ENCODE measurements around the gene TAMM41. TPM values are rescaled to one million over a fixed set of nuclear protein-coding genes. Genes with fewer than 3 reads are reported as not detected.
"Not testable (repeated sequence)": the region's sequence is repeated elsewhere in the genome, so short reads cannot be mapped to it uniquely, and the experiment has no call there.

TAMM41 gene
- total RNA-seq, 1 experiment from 2014 or later, result 25.3 TPM

DNA sequence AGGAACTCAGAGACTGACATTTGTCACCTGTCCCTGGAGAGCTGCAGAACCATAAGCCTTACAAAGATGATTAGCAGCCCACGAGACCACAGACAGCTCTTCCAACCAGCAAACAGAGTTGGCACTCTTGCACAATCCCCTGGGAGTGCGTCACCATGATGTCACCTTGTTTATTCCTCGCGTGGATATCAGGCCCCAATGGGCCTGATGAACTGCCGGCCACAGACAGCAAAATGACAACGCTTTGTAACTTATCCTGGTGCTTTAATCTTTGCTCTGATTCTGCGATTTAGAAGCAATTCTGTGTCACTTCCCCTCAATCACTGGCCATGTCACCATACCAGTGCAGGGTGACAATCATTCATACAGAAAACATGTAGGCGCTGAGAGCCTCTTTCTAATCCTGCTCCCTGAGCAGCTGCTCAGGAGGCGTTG lies 89.2 kb downstream of the TAMM41 start:
- DNase-seq (ENCODE audit: low spot score), result peak; percentile 46
- Histone ChIP-seq H3K36me3 (ENCODE audit: insufficient read depth, low read length, poor library complexity, severe bottlenecking) (no peaks in the 10 kb centered on the region), H3K27ac (ENCODE audit: low read depth, low read length, poor library complexity, severe bottlenecking) (no peak overlapping the region), H3K27me3 (replicated peaks; ENCODE audit: insufficient read depth, low read depth, low read length, poor library complexity) (no peaks in the 10 kb centered on the region), H3K4me1 (ENCODE audit: insufficient read depth, low read length, poor library complexity, severe bottlenecking) (no peaks in the 10 kb centered on the region), H3K9me3 (ENCODE audit: low read depth, low read length, poor library complexity, severe bottlenecking) (no peaks in the 10 kb centered on the region), H3K4me3 (ENCODE audit: low read depth, low read length, poor library complexity, severe bottlenecking) (no peak overlapping the region)
- intact Hi-C loops (cut with micrococcal nuclease; ENCODE audit: unreplicated experiment), result no loop called here
- no peak for TF ChIP-seq EZH2 (IDR thresholded peaks at IDR 0.05; ENCODE audit: borderline replicate concordance, low read depth, low read length, poor library complexity, severe bottlenecking)
- TF ChIP-seq, protein P1, sequence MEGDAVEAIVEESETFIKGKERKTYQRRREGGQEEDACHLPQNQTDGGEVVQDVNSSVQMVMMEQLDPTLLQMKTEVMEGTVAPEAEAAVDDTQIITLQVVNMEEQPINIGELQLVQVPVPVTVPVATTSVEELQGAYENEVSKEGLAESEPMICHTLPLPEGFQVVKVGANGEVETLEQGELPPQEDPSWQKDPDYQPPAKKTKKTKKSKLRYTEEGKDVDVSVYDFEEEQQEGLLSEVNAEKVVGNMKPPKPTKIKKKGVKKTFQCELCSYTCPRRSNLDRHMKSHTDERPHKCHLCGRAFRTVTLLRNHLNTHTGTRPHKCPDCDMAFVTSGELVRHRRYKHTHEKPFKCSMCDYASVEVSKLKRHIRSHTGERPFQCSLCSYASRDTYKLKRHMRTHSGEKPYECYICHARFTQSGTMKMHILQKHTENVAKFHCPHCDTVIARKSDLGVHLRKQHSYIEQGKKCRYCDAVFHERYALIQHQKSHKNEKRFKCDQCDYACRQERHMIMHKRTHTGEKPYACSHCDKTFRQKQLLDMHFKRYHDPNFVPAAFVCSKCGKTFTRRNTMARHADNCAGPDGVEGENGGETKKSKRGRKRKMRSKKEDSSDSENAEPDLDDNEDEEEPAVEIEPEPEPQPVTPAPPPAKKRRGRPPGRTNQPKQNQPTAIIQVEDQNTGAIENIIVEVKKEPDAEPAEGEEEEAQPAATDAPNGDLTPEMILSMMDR (conservative IDR thresholded peaks at IDR 0.05; ENCODE audit: low read depth, low read length), result no peak
- ChIA-PET POLR2A (ENCODE audit: low non-redundant PET) (no interaction called here), CTCF (no interaction called here)
- BruUV-seq (replicated peaks), result no TSS peak

DNA sequence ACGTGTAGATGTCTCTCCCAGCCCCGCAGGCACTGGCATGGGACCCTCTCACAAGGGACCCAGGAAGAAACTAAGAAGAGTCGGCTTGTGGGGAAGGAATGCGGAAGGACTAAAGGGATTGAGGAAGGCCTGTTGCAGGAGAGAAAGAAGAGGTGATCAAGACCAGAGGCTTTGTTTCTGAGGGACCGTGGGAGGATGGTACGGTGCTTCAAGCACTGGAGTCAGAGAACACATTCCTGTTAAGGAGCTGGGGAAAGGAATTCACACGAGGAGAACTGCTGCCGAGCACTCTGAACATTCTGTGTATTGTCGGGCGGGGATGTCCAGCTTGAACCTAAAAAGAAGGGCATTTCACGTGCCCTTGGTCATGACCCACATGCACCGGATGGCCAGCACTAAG lies 91.4 kb downstream of the TAMM41 start:
- H3K9me3 ChIP-seq (ENCODE audit: low read depth, low read length, poor library complexity, severe bottlenecking), result no peaks in the 10 kb centered on the region
- intact Hi-C loops (cut with micrococcal nuclease; ENCODE audit: unreplicated experiment), result no loop called here
- no peaks in the 10 kb centered on the region for H3K36me3 ChIP-seq (ENCODE audit: insufficient read depth, low read length, poor library complexity, severe bottlenecking)
- BruUV-seq (replicated peaks), result no TSS peak
- H3K27me3 ChIP-seq (replicated peaks; ENCODE audit: insufficient read depth, low read depth, low read length, poor library complexity), result no peaks in the 10 kb centered on the region
- no peak overlapping the region for H3K27ac ChIP-seq (ENCODE audit: low read depth, low read length, poor library complexity, severe bottlenecking)
- TF ChIP-seq, protein P1 (conservative IDR thresholded peaks at IDR 0.05; ENCODE audit: low read depth, low read length), result no peak
- TF ChIP-seq EZH2 (IDR thresholded peaks at IDR 0.05; ENCODE audit: borderline replicate concordance, low read depth, low read length, poor library complexity, severe bottlenecking), result no peak
- no peak overlapping the region for H3K4me3 ChIP-seq (ENCODE audit: low read depth, low read length, poor library complexity, severe bottlenecking)
- POLR2A ChIA-PET (ENCODE audit: low non-redundant PET), result no interaction called here
- CTCF ChIA-PET, result no interaction called here
- DNase-seq (ENCODE audit: low spot score), result no peak
- no peaks in the 10 kb centered on the region for H3K4me1 ChIP-seq (ENCODE audit: insufficient read depth, low read length, poor library complexity, severe bottlenecking)

DNA sequence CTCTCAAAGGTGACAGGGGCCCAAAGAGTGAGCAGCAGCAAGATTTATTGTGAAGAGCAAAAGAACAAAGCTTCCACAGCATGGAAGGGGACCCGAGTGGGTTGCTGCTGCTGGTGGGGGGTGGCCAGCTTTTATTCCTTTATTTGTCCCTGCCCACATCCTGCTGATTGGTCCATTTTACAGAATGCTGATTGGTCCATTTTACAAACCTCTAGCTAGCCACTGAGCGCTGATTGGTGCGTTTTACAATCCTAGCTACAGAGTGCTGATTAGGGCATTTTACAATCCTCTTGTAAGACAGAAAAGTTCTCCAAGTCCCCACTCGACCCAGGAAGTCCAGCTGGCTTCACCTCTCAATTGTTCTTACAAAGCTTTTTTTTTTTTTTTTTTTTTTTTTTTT lies 94.4 kb downstream of the TAMM41 start:
- H3K27ac ChIP-seq (ENCODE audit: low read depth, low read length, poor library complexity, severe bottlenecking); H3K4me1 ChIP-seq (ENCODE audit: insufficient read depth, low read length, poor library complexity, severe bottlenecking); POLR2A ChIA-PET (ENCODE audit: low non-redundant PET); H3K27me3 ChIP-seq (replicated peaks; ENCODE audit: insufficient read depth, low read depth, low read length, poor library complexity); H3K36me3 ChIP-seq (ENCODE audit: insufficient read depth, low read length, poor library complexity, severe bottlenecking); DNase-seq (ENCODE audit: low spot score); BruUV-seq (replicated peaks); H3K9me3 ChIP-seq (ENCODE audit: low read depth, low read length, poor library complexity, severe bottlenecking); CTCF ChIA-PET; intact Hi-C loops (cut with micrococcal nuclease; ENCODE audit: unreplicated experiment); H3K4me3 ChIP-seq (ENCODE audit: low read depth, low read length, poor library complexity, severe bottlenecking): not testable (repeated sequence)

DNA sequence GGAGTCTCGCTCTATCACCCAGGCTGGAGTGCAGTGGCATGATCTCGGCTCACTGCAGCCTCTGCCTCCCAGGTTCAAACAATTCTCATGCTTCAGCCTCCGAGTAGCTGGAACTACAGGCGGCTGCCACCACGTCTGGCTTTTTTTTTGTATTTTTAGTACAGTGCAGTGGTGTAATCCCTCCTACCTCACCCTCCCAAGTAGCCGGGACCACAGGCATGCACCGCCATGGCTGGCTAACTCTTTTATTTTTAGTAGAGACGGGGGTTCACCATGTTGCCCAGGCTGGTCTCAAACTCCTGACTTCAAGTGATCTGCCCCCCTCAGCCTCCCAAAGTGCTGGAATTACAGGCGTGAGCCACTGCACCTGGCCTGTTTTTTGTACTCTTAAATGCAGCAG lies 98.4 kb downstream of the TAMM41 start:
- CTCF ChIA-PET; H3K27ac ChIP-seq (ENCODE audit: low read depth, low read length, poor library complexity, severe bottlenecking); H3K27me3 ChIP-seq (replicated peaks; ENCODE audit: insufficient read depth, low read depth, low read length, poor library complexity); DNase-seq (ENCODE audit: low spot score); H3K4me1 ChIP-seq (ENCODE audit: insufficient read depth, low read length, poor library complexity, severe bottlenecking); POLR2A ChIA-PET (ENCODE audit: low non-redundant PET); intact Hi-C loops (cut with micrococcal nuclease; ENCODE audit: unreplicated experiment); H3K9me3 ChIP-seq (ENCODE audit: low read depth, low read length, poor library complexity, severe bottlenecking); BruUV-seq (replicated peaks); H3K4me3 ChIP-seq (ENCODE audit: low read depth, low read length, poor library complexity, severe bottlenecking); H3K36me3 ChIP-seq (ENCODE audit: insufficient read depth, low read length, poor library complexity, severe bottlenecking): not testable (repeated sequence)

Other genes starting within 250 kb of the TAMM41 start
- 41.2 and 41.4 TPM in 2 replicates for gene VGLL4, start 203.0 kb downstream of the TAMM41 start, total RNA-seq (2021)
- gene SYN2, start 157.5 kb upstream of the TAMM41 start, total RNA-seq (2021), result 0.59 and 0.62 TPM in 2 replicates

Data from A673 (cell line).